NB4 (cell line): ENCODE results near the gene SLC13A2.

Experiments used
- DNase-seq: peaks from one replicate; pipeline ENCODE4 v3.0.0; 2010; ENCODE audit warnings: low read depth
- H3K4me3 ChIP-seq: one replicate; pipeline ENCODE4 v1.5.1; 2011; ENCODE audit warnings: mild to moderate bottlenecking, low read depth, low read length, moderate library complexity
- CTCF ChIP-seq: IDR thresholded peaks from one replicate; pipeline ENCODE4 v1.5.1; 2012; ENCODE audit warnings: low read depth, low read length
- MAX ChIP-seq: IDR thresholded peaks from 2 replicates; pipeline ENCODE4 v1.6.1; 2011; ENCODE audit warnings: low read depth, low read length
- MYC ChIP-seq: IDR thresholded peaks from 2 replicates; pipeline ENCODE4 v1.6.1; 2011; ENCODE audit warnings: low read depth, low read length
- POLR2A ChIP-seq: IDR thresholded peaks from 2 replicates; pipeline ENCODE4 v1.6.1; 2011; ENCODE audit warnings: mild to moderate bottlenecking; ENCODE audit not compliant: insufficient read length; ENCODE audit errors: extremely low read depth

The SLC13A2 gene

GRCh38 chr17:28470266-28470913 lies 3.1 kb upstream of the SLC13A2 start:
- no peak overlapping the region for H3K4me3 ChIP-seq
- TF ChIP-seq CTCF: no peak
- no peak for DNase-seq

- TF ChIP-seq CTCF (no peak), MAX (no peak), POLR2A (no peak), MYC (no peak)
- no peak overlapping the region for H3K4me3 ChIP-seq
- DNase-seq: no peak
These were observed 2.5 kb upstream of the SLC13A2 start for GRCh38 chr17:28470914-28471366.

GRCh38 chr17:28471531-28472342 lies 1.7 kb upstream of the SLC13A2 start:
- no peak overlapping the region for H3K4me3 ChIP-seq
- TF ChIP-seq POLR2A (no peak), MYC (no peak), CTCF (no peak), MAX (no peak)
- DNase-seq: no peak

DNA sequence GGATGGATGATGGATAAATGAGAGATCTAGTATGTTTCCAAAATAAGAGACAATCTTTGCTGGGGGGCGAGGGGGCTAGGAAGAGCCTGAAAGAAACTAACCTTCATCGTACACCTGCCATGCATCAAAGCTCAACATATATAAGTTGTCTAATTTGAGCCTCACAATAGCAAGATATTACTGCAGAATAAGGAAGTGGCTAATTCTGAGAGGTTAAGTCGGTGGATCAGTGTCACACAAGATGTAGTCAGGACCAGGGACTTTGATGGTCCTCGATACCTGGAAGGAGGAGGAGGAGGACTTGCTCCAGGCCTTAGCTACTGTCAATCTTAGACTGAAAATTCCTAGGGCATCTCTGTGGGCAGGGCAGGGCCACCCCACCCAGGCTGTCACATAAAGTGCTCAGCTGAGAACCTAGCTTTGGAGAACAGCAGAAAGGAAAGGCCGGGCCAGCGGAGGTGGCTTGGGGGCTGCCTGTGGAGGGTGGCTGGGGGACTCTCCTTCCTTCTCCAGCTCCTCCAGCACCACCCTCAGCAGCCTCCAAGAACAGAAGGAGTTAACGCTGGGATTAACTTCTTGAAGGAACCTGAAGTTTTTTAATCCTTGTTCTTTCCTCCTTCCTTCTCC lies 460 bp upstream of the SLC13A2 start:
- no peak for DNase-seq
- TF ChIP-seq CTCF (no peak), POLR2A (no peak), MAX (no peak), MYC (no peak)
- no peak overlapping the region for H3K4me3 ChIP-seq

- TF ChIP-seq MAX (no peak), CTCF (no peak), MYC (no peak), POLR2A (no peak)
- no peak for DNase-seq
- H3K4me3 ChIP-seq: no peak overlapping the region
These were observed 677 bp downstream of the SLC13A2 start for GRCh38 chr17:28474111-28474531.
